HG03432 (cell line): ENCODE measurements around the gene ACKR2.
"Not testable (repeated sequence)": the region's sequence is repeated elsewhere in the genome, so short reads cannot be mapped to it uniquely, and the experiment has no call there.

Source experiments
- ATAC-seq: cut with Tn5 transposase; IDR thresholded peaks from one replicate; pipeline ENCODE4 v1.9.1; 2021; ENCODE audit warnings: mild to moderate bottlenecking, moderate library complexity; ENCODE audit not compliant: unreplicated experiment

The ACKR2 gene

DNA sequence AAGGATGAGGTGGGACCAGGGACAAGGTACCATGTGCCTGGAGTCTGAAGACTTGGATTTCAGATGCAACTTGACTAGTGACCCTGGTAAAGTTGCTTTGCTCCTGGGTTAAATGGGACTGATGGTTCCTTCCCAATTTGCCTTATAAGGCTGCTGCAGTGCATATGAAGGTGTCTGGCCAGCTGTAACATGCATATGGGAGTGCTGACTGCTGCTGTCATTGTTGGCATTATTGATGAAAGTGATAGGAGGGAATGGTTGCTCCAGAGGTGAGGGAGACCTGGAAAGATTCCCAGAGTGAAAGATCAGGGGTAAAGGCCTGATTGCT lies 45.9 kb downstream of the ACKR2 start:
- ATAC-seq = no peak

DNA sequence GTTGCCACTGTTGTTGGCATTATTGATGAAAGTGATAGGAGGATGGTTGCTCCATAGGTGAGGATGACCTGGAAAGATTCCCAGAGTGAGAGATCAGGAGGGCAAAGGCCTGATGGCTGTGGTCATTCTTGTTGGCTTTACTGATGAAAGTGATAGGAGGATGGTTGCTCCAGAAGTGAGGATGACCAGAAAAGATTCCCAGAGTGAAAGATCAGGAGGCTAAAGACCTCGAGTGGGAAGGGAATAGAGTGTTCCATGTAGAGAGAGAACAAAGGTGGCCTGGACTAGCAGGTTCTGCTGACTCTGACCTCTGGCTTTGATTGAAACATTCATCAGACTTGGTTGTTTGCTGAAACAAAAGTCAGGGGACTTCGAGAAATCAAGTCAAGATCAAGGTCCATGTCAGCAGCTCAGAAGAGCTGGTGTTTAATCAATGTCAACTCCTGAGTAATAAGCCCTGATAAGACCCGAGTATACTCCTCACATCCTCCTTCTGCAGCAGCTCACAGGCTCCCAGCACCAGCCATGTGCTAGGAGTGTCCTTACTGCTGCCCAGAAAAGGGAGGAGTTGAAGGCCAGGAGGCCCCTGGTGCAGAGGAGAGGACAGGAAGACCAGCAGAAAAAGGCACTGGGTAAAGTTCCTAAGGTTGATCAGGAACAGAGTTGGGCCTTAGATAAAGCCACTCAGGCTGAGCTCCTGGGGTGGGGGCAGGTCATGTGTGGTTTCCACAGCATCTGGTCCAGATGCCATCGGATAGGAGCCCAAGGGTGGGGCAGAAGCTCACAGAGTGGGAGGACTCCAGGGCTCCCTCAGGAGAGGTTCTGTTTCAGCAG lies 46.5 kb downstream of the ACKR2 start:
- ATAC-seq = no peak

DNA sequence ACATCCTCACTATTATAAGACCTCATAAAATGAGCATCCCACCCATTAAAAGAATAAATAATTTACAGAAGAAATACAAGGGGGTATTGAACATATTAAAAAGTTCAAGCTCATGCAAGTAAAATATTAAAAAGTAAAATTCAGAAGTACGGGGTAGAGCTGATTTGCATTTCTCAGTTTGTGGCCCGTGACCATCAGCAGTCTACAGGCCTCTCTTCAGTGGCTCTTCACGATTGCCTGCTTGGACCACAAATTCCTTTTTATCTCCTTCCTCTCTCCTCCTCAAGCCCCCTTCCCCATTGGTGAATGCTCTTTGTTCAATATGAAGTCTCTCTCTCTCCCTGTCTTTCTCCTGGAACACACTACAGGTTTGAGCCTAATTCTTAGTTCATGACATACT lies 47.3 kb downstream of the ACKR2 start:
- no peak for ATAC-seq

DNA sequence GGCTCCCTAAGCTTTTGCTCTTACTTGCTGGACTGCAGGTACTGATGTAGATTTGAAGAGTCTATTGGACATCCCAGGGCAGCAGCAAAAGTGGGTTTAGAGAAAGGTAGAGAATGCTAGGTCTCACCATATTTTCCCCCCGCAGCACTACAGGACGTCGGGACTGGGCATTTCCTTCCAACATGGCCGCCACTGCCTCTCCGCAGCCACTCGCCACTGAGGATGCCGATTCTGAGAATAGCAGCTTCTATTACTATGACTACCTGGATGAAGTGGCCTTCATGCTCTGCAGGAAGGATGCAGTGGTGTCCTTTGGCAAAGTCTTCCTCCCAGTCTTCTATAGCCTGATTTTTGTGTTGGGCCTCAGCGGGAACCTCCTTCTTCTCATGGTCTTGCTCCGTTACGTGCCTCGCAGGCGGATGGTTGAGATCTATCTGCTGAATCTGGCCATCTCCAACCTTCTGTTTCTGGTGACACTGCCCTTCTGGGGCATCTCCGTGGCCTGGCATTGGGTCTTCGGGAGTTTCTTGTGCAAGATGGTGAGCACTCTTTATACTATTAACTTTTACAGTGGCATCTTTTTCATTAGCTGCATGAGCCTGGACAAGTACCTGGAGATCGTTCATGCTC lies 55.2 kb downstream of the ACKR2 start:
- ATAC-seq = no peak

DNA sequence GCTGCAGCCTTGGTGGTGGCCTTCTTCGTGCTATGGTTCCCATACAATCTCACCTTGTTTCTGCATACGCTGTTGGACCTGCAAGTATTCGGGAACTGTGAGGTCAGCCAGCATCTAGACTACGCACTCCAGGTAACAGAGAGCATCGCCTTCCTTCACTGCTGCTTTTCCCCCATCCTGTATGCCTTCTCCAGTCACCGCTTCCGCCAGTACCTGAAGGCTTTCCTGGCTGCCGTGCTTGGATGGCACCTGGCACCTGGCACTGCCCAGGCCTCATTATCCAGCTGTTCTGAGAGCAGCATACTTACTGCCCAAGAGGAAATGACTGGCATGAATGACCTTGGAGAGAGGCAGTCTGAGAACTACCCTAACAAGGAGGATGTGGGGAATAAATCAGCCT lies 56.0 kb downstream of the ACKR2 start:
- no peak for ATAC-seq

DNA sequence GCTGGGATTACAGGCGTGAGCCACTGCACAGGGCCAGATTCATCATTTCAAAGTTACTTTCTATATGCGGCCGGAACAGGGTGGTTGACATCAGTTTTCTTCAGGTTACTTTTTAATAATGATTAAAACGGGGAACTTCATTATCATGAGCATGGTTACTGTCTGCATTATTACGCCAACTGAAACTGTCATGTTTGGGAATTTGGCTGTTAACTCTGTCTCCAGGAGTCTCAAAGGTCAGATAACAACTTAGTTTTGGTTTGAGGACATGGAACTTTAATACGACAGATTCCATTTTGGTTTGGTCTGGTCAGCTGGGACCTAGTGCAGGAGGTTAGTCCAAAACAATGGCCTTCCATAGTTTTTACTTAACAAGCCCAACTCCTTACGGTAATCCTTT lies 57.9 kb downstream of the ACKR2 start:
- no peak for ATAC-seq

DNA sequence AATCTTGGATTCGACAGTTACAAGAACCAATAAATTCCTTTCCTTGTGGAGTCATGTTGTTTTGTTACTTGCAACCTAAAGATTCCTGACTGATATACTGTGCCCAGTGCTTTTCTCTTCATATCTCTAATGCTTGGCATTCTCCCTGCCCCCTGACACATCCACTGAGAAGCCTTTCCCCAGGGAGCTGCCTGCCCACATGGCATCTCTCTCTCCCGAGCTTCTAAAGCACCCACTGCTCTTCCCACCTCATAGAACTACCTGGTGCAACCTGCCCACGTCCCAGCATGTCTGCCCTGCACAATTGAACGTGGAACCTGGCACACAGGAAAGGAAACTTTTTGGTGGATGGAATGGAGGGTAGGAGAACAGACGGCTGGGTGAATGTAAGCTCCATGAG lies 59.6 kb downstream of the ACKR2 start:
- ATAC-seq = no peak

DNA sequence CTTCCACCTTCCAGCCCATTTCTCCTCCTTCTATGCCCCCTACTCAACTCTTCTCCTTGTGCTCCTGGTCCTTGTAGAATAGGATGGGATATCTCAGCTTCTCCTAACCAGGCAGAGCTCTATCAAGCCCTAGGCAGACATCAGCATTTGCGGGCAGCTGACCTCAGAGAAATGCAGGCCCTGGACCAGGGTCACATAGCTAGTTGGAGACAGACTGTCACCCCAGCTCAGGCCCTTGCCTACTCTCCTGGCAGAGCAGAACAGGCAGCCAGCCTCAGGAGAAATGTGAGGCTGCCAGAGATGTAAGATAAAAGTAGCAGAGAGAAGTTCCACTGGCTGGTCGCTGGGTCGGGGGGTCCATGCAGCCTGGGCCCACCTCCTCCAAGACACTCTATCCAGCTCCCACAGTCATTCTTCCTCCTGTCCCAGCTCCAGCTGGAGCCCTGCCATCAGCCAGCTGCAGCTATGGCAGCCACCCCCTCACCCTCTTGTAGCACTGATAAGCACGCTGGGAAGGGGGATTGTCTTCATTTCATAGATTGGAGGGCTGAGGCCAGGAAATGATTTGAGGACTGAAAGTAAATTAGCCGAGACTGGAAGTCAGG lies 62.4 kb downstream of the ACKR2 start:
- no peak for ATAC-seq

DNA sequence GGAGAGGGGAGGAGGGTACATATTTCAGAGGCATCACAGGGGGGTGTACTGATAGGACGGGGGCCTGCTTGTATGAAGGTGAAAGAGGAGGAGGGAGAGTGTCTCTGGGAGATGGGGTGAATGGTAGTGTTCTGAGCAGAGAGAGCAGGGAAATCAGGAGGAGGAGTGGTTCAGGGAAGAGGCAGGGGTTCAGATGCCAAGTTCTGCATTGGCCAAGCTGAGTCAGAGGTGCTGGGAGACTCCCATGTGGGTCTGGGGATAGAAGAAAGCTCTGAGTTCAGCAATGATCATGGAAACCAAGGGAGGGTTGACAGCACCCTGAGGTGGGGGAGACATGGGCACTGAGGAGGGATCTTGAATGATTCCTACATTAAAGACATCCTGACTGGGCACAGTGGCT lies 63.5 kb downstream of the ACKR2 start:
- ATAC-seq = no peak

DNA sequence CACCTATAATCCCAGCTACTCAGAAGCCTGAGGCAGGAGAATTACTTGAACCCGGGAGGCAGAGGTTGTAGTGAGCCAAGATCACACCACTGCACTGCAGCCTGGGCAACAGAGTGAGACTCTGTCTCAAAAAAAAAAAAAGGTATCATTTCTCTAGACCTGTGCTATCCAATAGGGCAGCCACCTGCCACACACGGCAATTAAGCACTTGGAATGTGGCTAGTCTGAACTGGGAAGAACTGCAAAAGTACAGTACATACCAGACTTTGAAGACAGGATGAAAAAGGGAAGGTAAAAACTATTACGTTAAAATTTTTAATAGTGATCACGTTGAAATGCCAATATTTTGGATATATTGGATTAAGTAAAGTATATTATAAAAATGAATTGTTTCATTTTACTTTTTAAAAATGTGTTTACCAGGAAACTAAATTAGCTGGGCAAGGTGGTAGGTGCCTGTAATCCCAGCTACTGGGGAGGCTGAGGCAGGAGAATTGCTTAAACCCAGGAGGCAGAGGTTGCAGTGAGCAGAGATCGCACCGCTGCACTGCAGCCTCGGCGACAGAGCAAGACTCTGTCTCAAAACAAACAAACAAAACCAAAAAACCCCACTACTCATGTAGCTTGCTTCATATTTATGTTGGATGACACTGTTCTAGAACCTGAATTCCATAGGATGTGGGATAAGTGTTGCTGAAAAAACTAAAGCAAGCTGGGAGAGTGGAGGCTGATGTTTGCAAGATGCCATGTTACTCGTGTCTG lies 64.2 kb downstream of the ACKR2 start:
- ATAC-seq = no peak

DNA sequence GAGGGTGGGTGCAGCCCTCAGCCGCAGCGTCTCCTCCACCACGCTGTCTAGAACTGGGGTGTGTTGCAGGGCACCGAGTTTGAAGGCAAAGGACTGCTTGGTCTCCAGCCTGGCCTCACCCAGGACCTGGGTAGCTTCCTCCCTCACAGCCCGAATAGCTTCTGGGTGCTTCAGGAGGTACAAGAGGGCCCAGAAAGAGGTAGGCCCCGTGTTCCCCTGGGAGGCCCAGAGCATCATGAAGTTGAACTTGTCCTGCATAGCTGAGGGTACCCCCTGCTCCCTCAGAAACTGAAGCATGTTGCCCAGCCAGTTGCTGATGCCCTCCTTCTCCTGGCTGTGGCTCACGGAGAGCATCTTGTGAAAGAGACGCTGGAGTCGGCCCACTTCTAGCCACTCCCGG lies 65.5 kb downstream of the ACKR2 start:
- no peak for ATAC-seq

DNA sequence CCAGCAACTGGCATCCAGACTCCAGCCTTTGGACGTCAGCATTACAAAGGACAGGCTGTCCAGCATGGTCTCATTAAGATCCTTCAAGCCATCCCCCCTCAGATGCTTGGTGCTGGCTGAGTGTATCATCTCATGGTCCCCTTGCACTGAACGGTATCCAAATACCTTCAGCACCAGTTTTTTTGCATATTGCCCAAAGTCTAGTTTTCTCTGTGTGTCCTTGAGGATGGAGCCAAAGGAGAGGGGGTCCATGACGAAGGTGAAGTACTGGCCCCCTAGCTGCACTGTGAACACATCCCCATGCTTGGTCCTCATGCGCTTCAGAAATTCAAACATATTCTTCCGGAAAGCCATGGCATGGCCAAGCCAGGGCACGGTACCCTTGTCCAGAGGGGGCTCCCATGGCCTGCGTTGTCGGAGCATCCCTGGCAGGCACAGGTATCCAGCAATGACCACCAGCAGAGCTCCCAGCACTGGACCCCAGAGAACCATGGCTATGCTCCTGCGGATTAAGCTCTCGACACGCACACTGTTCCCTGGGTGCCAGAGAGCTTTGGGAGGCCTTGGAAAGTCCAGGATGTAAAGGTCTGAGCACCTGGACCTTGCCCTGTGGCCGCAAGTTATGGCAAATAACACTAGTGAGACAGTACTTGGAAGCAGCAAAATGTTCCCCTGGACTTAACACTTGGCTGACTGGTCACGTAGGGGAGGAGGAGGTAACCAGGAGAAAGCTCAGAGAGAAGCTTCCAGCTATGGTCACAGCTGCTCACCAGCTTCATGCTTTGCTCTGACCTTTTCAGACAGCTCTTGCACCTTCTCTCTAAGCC lies 66.3 kb downstream of the ACKR2 start, which contains the start of gene CYP8B1:
TSS of gene CYP8B1 (minus strand) at position 555 of the 827 bp plus-strand sequence. CDS start at position 492, 63 bp downstream.
- ATAC-seq = no peak

DNA sequence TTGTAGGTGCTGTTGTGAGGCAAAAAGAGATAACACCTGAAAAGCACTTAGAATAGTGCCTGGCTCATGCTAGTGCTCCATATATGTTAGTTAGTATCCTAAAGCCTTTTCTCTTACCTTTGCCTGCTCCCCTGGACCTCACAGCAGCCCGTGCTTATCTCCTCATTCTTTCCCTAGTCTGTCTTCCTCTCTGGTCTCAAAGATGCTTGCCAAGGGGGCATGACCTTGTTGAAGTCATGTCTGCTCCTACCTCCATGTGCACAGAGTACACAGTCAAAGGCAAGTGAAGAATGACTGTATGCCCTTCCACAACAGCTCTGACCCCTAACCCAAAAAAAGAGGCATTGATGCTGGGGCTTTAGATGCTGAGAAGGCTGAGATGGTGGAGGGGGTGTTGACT lies 67.2 kb downstream of the ACKR2 start:
- no peak for ATAC-seq

DNA sequence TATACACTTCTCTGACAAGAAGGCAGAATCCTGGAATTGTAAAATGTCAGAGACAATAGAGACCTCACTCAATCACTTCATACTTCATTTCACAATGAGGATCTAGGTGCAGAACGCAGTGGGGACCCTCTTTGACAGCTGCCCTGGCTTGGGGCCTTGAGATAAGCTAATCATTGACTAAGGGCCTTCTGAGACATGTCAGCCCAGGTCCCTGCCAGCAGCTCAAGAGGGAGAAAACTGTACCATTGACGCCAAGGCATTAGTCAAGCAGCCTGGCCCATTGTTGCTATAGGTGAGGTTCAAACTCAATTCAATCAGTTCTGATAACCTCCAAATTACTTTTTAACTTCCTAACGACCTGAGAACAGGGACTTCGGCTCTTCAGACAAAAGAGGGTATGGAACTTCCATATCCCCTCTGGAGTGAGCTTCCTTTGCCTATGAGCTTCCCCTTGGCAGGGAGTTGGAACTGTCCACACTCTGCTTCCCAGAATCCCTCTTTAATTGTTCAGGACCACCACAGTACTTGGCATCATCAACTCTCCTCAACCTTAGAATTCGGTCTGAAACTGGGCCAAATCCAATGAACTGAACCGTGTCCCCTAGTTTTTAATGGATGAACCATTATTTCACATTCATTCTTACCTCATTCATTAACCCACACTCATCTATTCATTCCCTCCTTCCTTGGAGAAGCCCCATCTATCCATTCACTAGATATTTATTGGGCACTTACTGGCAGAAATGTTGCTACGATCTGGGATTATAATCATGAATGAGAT lies 67.9 kb downstream of the ACKR2 start:
- ATAC-seq = no peak

DNA sequence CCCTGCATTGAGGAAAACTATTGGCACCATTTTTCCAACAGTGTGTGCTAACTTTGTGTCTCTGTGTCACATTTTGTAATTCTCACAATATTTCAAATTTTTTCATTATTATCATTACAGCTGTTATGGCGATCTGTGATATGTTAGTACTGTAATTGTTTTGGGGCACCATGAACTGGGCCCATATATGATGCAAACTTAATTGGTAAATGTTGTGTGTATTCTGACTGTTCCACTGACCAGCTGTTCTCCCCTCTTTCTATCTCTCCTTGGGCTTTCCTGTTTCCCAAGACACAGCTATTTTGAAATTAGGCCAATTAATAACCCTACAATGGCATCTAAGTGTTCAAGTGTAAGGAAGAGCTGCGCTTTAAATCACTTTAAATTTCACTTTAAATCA lies 68.6 kb downstream of the ACKR2 start:
- ATAC-seq = no peak

DNA sequence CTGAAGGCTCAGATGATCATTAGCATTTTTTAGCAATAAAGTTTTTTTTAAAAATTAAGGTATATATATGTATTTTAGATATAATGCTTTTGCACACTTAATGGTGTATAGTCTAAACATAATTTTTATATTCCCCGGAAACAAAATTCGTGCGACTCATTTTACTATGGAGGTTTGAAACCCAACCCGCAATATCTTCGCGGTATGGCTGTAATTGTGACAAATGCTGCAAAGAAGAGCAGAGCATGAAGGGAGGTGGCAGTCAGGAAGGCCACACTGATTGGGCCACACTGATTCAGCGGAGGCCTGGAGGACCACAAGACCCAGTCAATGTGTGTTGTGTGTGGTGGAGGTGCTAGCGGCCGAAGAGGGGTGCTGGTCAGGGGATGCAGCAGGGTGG lies 70.9 kb downstream of the ACKR2 start:
- no peak for ATAC-seq

DNA sequence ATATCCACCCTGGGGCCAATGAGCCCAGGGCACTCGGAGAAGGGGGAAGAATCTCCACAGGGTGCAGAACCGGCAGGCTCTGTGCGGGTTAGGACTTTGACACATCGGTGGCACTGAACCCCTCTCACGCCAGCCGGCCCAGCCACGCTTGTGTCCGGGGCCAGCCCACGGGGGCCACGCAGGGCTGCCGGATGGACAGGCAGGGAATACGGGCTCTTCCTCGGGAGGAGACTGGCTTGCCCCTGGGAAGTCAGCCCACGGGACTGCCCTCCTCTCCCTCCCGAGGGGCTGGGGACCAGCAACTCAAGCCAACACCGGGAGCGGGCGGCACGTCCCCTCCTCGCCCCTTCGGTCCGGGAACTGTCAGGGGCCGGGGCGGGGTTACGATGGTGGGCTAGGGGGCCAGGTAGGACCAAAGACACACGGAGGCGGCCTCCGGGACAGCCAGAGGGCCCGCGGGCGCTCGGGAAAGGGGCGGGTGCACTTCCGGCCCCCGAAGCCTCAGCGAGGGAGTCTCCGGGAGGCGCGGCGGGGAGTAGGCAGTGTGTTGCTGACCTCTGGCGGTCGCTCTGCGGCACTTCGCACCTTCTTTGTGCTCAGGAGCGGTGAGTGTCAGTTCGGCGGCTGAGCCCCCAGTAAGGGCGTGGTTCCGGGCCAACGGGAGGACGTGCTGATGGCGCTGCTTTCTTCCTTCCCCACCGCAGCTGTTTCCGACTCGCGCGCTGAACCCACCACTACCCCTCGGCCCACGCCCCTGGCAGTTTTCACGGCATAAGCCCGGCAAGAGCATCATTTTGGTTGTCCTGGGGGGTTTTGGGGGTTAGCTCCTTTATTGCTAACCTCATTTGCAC lies 71.6 kb downstream of the ACKR2 start:
- ATAC-seq = peak; percentile 98

DNA sequence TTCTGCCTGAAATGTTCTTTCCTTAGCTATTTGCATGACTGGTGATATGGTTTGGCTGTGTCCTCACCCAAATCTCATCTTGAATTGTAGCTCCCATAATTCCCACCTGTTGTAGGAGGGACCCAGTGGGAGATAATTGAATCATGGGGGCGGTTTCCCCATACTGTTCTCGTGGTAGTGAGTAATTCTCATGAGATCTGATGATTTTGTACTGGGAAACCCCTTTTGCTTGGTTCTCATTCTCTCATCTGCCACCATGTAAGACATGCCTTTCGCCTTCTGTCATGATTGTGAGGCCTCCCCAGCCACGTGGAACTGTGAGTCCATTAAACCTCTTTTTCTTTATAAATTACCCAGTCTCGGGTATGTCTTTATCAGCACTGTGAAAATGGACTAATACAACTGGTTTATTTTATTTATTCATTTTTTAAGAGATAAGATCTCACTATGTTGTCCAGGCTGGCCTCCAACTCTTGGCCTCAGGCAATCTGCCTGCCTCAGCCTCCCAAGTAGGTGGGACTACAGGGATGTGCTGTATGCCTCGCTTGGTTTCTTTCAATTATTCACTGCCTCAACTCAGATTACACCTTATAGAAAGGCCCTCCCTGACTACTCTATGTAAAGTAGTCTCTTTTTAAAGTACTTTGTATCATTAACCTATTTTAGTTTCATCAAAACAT lies 74.1 kb downstream of the ACKR2 start:
- ATAC-seq = not testable (repeated sequence)
